ENCODE measurements around the gene KIRREL3.
A peak's percentile ranks its signal among the peaks of the same experiment; 100 is the strongest.

KIRREL3 gene

DNA sequence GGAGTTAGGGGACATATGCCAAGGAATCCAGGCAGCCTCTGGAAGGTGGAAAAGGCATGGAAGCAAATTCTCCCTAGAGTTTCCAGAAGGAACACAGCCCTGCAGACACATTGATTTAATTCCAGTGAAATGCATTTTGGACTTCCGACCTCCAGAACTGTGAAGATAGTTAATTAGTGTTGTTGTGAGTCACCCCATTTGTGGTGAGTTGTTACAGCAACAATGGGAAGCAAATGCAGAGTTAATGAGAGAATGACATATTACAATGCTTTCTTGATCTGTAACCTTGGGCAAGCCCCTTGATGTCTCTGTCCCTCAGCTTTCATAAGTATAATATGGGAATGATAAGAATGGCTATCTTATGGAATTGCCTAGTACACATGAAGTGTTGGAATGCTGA, 178.7 kb downstream of the KIRREL3 start:
- DNase-seq = no peak

DNA sequence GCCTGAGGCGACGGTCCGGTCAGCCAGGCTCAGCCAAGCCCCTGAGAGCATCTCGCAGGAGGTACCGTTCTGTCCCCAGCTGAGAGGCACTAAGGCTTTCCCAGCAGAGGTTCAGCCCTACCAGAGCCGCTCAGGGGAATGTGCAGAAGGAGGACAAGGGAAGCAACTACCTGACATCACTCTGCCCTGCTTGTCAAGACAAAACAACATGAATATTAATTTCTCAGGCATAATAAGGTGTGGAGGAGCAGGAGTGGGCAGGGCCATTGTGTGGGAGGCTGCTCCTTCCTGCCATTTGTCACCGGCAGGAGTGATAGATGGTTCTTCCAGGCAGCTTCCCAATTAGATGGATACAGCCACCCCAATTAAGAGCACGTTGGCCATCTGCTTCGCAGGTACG, 181.4 kb downstream of the KIRREL3 start:
- DNase-seq = no peak

DNA sequence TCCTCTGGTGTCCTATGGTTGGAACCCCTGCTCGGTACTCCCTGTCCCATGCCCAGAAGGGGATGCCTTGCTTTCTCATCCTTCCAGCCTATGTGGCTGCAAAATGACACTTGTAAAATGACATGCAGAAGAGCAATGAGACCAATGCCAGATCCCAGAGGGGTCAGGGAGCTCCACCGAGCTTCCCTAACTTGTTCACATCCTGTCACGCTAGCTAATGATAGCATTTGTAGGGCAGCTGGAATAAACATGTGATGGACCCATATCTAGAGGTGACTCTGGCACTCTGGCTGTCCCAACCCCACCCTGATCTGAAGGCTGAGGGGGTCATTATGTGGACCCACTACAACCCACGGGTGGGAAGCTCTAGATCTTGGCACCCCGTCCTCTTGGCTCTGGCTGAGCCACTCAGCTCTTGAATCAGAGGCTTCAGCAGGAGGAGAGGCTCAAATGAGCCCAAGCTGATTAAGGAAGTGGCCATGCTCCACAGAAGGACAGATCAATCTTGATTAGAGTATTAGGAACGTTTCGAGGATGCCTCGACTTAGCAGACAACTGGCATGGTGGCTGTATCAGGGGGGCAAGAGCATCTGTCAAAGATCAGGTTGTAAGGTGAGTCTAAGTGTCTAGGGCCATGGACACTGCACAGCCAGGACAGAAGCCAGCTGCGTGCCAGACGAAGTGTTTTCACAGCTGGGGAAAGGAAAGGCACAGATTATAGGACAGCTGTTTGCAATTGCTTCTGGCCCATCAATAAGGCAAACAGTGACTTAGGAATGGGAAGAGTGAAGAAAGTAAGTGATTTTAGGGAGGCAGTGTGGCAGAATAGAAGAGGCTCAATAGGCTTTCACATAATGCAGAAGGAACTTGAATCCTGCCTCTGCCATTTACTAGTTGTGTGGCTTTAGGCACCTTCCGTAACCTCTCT, 182.8 kb downstream of the KIRREL3 start:
- DNase-seq = no peak

DNA sequence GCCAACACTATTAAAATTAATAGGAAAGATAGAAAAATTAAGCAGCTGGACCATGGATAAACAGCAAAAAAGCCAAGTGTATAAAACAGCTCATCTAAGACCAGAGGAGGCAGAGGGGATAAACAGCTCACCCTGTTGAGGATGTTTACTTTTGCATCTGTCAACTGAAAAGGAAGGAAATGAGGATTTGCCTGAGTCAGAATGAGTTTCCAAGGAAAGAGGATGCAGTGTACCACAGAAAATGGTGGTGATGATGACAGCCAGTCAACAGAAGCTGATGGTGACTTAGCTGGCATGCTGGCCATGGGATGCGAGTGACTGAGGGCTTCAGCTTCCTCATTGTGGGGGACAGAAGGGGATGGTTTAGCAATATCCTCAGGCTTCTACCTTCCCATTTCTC, 183.5 kb downstream of the KIRREL3 start:
- no peak for DNase-seq

DNA sequence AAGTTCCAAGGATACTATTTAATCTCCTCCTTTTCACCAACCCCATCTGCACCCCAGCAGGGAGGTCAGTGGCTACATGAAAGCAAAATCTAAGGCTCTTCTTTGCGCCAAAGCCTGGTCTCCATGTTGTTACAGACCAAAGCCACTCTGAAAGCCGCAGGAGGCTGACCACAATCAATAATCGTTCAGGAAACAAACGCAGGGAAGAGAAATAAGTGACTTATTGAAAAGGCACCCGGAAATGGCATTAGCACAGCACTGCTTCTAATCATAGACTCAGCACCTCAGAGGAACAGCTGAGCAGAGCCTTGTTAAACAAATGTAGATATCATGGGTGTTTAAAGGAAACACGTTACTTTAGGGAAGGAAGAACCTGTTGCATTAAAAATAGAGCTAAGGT, 183.9 kb downstream of the KIRREL3 start:
- DNase-seq = peak; percentile 87

DNA sequence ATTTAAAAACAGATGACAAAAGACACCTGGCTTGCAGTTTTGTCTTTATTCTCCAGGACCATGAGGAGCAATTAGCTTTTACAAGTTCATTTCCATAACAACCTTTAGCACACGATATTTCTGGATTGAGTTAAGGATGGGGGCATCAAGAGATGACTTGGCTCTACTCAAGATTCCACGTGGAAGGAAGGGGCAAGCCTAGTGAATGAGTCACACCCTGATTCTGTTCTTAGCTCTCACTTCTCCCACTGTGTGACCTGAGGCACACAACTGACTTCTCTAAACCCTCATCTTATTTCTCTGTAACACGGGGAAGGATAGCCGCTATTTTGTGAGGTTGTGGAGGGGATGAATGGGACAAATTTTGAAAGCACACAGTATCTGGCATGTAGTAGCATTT, 185.5 kb downstream of the KIRREL3 start:
- no peak for DNase-seq

DNA sequence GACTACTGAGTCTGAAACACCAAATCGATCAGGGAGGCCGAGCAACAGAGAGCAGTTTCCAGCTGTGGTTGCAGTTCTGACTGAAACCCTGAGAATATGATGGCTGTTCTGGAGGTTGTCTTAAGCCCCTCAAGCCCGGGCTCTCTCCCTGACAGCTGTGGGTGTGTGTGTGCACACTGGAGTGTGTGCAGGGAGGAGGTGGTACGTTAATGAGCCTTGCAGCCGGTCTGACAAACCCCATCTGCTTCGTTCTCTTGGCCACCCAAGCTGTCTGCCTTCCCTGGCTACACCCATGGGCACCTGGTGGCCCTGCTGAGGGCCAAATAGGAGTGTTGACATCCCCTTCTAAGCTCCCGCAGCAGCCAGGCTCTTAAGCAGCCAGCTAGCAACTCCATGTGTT, 189.8 kb downstream of the KIRREL3 start:
- no peak for DNase-seq

DNA sequence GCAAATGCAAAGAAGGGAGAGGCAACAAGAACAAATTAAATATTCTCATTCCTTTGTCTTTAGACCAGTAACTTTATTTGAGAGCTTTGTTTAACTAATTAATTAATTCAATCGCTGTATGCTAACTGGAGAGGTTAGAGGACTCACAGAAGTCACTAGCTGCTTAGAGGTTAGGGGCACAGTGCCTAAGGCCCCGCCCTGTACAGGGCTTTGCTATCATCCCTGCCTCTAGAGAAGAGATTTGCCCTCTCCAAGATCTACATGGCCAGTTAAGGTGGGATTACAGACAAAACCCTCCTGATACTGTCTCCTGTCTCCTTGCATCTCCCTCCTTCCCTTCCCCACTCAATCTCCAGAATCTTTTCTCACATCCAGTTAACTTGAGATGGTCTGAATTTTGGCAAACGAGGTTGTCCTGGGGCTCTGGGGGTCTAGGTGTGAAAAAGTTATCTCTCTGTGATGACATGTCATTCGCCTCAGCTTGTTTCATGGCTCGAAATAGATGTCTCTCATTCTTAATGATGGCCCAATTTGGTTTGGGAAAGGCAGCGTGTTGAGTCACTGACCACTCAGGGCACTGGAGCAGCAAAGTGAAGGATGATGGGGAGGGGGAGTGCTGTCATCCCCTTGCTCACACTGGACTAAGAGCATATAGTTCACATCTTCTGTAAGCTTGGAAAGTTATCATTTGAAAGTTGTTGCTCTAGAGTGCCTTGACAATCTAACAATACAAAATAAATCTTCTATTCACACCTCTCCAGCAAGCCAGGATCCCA, 190.9 kb downstream of the KIRREL3 start:
- DNase-seq = no peak

DNA sequence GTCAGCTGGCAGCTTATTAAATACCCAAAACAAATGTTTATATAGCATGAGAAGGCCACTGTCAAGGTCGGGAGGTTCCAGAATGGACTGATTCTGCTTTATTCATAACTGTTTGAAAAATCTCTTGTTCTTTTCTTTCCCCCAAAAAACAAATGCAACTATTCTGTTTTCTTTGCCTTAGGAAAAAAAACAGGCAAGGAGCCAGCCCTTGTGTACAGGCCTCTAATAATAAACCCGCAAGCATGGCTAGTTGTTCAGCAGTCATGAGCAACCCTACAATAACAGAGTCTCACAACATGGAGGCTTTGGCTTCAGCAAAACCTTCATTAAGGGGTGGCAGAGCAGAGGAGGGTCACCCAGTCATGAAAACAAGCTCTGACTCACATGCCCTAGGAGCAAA, 191.7 kb downstream of the KIRREL3 start:
- DNase-seq = no peak

DNA sequence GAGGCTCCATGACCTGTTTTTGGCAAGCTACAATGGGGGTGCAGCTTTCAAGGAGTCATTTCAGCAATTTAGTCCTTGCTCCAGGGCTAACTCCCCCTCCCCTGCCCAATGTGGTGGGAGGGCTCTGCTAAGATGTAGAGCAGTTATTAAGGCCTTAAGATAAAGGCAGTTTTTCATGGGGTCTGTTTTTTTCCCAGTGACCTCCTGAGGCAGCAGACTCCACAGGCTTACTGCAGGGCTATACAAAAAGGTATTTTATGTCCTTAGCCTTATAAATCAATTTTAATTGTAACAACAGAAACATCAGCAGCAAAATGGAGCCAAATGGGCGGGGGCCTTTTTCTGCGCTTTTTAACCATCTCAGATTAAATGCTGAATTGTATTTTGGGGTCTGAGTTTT, 192.3 kb downstream of the KIRREL3 start:
- no peak for DNase-seq

DNA sequence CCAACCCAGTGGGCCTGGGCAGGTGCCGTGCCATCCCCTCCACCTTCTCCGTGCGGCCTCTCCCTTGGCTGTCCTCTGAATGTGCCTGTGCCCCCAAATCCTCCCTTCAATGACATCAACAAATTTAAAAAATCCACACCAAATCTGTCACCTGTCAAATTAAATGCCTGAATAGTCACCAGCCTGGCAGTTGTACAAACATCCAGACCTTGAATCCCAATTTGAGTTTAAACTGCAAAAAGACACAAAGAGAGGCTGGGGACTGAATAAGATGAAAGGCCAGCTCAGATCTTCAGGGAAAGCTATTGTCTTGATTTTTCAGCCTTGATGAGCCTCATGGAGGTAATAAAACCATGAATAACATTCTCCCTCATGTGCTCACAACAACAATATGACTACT, 194.7 kb downstream of the KIRREL3 start:
- no peak for DNase-seq

DNA sequence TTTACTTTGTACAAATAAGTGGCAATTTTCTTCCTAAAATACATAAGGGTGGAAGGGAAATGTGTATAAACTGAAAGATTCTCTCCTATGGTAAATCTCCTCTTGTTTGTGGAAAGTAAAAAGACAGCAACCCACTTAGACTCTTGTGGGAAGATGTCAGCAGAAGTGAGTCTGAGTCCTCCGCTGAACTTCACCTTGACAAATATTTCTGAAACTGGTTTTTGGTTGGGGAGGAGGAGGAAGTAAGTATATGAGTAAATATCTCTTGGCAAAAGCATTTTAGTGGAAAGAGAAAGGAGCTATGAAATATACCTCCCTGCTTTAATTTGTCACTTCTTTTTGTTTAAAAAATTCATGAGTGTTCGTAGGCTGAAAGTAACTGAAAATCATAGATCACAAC, 196.2 kb downstream of the KIRREL3 start:
- DNase-seq = no peak

DNA sequence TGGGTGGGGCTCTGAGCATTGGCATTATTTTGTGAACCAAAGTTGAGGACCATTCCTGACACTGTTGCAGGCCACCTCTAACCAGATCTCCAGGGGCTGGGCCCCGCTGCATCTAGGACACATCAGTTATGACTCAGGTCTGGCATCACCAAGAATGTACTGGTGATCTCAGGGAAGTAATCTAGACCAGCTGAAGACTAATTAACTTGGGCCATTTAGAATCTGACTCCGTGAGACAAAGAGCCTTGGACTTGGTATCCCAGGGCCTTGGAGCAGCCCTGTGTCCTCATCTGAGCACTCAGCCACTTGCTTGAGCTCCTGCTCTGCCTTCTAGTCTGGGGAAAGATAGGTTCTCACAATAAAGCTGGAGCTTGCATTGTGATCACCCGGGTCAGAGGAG, 200.6 kb downstream of the KIRREL3 start:
- no peak for DNase-seq

DNA sequence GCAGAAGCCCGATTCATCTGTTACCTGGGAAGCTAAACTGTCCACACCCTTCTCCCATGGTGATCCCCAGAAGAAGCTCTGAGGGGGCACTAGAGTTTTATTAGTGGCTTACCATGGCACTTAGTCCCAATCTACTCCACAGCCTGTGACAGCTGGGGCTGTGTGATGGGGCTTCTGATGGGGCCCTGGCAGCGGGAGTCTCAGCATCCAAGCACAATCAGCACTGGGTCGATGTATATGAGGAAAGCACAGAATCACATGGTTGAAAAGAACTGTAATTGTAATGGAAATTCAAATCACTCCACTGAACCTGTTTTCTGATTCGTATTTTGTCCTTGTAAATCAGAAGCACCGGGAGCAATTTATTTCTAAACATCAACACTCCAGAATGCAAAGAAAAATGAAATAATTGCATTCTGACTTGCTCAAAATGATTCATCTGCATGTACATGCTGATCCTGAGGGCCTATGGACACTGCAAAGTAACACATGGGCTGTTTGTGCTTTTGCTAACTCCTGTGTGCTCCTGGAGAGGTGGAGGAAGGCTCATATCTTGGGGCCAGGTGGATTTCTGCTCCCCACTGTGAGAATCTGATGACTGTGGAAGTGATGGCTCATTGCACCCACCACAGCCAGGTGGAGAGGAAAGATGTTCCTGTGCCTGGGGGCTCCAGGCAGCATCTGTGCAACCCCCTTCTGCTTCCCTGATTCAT, 203.0 kb downstream of the KIRREL3 start:
- DNase-seq = no peak

DNA sequence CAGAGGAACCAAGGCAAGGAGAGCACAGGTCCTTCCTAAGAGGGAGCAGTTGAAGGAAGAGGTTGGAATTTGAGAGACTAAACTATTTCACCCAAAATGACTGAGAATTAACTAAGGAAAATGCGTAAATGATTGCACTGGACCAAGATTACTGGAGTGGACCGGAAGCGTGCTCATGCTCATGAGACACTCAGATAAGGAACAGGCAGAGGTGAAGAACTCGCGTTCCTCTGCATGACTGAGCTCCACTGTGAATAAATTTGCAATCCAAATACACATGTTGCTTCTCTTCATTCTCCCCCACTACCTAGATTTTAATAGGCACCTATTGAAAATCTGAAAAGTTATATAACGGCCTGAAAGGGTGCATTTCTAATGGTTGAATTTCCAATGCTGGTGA, 207.0 kb downstream of the KIRREL3 start:
- no peak for DNase-seq

DNA sequence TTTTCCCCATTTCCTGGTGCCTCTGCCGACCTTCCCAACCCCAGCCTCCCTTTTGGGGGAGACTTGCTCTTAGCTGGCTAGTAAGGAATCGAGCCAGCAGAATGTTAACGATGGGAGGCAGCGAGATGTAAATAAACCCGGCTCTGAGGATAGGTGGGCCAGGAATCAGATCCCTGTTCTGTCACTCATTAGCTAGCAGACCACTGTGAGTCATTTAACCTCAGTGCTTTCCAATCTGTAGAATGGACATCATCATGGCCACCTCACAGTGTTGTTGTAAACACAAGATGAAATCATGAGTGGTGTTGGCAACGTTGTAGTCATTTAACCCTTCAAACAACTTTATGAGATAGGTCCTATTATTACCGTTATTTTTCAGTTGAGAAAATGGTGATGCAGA, 208.6 kb downstream of the KIRREL3 start:
- DNase-seq = no peak

DNA sequence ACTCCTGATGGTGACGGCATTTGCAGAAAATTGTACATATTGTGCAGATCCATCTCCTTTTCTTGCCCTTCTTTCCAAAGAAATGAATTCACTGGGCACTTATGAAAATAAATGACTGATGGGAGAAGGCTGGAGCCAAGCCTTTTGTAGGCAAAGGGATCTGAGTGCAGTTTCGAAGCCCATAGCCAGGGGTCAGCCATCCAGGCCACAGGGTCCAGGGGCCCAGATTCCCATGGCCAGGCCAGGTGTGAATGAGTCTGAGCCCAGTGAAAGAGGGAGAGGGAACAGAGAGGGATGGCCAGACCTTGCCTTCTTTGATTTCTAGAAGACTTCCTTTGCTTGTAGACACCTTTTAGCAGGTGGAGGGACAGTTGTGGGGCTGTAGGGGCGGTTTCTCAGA, 209.1 kb downstream of the KIRREL3 start:
- DNase-seq = no peak

DNA sequence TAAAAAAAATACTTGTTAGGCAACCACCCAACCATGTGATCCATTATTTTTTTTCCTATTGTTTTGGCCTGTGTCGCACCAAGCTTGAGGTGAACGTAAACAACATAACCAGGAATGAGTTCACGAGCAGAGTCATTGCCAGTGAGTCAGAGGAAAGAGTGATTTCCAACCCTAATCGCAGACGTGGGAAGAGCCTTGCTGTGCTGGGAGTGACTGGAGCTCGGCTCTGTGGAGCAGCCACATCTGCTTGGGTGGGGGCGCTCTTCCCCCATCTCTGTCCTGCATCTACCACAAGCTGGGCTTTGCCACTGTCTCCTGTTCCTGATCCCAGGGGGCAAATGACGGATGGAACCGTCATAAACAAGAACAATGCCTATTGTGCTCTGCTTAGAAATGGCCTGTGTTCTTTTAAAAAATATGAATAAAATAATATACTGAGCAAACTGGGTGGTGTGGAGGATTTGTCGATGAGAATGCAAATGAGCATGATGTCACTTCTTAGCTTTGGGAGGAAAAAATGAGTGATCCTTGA, 210.0 kb downstream of the KIRREL3 start:
- no peak for DNase-seq

DNA sequence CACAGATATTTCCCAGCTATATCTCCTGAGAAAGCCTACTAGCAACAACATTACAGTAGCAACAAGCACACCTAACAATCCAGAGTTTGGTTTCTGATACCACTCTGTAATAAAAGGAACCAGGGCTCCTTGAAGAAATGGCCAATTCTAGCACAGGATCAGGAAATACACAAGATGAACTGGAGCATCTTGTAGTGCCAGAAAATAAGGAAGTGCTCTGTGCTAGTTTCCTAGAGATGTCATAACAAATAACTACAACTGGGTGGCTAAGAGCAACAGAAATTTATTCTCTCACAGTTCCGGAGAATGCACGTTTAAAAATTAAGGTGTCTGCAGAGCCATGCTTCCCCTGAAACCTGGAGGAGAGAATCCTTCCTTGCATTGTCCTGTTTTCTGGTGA, 217.8 kb downstream of the KIRREL3 start:
- no peak for DNase-seq

DNA sequence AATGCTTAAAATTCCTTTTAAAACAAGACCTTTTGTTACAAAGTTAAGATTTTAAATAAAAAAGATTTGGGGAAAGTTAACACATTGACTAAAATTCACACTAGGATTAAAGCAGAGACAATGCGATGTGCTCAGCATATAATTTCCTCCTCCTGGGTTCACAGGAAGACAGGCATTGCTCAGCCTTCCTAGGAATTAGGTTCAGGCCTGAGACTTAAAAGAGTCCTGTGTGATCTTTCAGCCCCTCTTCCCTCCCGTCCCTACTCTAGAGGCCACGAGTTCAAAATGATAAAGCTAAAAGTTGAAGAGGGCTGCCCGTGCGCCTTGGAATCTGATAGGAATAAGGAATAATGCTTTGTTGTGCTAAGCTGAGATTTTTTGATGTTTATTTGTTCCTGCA, 218.6 kb downstream of the KIRREL3 start:
- no peak for DNase-seq

DNA sequence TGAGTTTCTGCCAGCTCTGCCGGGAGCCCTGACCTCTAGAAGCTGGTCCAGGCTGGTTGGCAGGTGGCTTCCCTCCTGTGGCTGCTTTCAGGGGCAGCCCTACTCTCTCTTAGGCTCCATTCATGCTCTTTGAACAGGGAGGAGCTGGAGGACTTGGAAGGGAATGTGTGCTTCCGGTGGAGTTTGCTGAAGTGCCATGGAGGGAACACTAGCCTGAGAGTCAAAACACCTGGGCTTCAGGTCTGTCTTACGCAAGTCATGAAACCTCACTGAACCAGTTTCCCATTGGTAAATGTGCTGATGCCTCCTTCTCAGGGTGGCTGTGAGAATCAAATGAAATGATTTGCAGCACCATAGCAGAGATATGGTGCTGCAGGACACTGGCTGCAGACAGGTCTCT, 224.5 kb downstream of the KIRREL3 start:
- no peak for DNase-seq

DNA sequence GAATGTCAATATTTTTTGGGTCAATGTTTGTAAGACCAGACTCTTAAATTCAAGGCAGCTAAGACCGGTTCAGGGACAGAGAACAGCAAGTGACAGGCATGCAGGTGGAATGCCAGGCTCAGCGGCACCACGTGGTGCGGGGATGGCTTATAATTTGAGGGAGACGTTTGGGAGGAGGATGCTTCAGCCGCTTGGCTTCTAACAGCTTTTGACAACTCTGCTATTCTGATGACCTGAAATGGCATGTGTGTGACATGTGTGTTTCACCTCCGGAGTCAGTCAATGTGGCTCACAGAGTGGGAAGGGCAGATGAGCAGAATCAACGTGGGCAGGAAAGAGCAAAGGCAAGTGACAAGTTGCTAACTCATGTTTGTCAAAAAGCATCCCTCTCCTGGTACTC, 228.3 kb downstream of the KIRREL3 start:
- no peak for DNase-seq

DNA sequence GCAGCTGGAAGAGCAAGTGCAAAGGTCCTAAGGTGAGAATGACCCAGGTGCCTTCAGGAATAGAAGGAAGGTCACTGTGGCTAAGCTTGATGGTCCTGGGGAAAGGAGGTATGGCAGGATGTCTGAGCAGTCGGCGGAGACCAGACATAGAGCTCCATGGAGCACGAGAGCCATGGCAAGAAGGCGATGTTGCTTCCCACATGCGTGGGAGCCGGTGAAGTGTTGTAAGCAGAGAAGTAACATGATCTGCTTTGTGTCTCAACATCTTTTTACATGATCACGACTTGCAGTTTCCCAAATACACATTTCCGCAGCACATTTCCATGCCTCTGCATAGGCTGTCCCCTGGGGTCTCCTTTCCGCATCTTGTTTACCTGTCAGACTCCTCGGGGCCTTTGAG, 231.9 kb downstream of the KIRREL3 start:
- no peak for DNase-seq
